Bronchial smooth muscle cell (primary cell): ENCODE data around the gene KRT23. TPM values are rescaled to one million over a fixed set of nuclear protein-coding genes. Genes with fewer than 3 reads are reported as not detected.

ENCODE experiments used
- total RNA-seq: library from RNA; depleted of rRNA; stranded (reverse); fragments of >200 nt; gene quantifications from 2 replicates; pipeline ENCODE4 v1.2.1, GENCODE V29; 2014

The KRT23 gene
- 0.16 and 1.1 TPM in 2 replicates for total RNA-seq

DNA sequence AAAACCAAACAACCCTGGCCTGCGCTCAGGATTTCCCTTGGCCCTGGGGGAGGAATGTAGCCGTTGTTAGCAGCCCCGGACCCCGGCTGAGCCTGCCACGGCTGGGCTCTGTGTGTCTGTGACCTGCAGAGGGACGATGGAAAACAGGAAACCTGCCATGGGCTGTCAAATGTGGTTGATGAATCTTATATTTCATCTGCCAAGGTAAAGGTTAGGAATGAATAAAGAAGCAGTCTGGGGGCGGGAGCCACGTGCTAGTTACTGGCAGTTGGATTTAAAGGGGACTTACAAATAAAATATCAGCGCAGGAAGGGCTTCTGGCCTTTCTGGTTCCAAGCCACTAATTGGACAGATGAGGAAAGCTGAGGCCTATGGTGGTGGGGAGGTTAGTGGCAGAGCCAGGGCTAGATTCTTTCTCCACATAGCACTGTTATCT, at the start of gene KRT23:
Gene KRT23 (minus strand): TSS at position 263 of the 436 bp plus-strand sequence. CDS start 1,043 bp downstream, outside the sequence.

DNA sequence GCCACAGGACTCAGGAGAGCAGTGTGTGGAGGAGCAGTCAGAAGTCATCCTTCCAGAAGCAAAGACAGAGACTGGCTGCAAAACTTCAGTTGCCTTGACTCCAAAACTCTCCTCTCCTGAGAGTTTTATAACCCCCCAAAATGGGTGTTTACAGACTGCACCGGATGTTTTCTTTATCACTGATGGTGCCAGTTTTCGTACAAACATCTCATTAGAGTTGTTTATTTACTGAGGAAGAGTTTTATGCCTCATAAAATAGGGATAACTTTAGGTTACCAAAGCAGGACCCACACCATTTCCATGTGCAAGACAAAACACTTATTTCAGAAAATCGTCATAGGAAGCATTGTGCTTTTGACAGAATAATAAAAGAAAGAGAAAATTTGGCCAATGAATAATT, 46.8 kb upstream of the KRT23 start, which contains the start of gene KRT40:
Gene KRT40 (minus strand): TSS at position 101 of the 400 bp plus-strand sequence. CDS start 53 bp downstream, at position 48.

DNA sequence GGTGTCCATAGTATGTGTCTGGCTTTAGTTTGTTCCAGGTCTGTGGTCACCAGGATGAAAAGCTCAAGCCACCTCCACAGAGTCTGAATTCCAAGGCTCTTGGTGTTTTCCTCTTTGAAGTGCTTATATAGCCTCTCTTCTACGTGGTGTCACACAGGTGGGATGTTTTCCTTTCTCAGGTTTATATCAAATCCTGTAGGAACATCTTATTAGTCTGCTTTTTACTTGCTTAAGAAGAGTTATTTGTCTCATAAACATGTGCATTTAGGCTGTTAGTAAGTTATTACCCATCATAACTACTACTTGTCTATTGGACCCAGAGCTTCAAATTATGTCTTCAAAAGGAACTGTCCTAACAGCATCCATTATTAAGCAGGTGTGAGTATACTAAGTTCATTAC, 29.4 kb upstream of the KRT23 start, which contains the start of gene KRT39:
Gene KRT39 (minus strand): TSS at position 101 of the 400 bp plus-strand sequence. CDS start 92 bp downstream, at position 9.

DNA sequence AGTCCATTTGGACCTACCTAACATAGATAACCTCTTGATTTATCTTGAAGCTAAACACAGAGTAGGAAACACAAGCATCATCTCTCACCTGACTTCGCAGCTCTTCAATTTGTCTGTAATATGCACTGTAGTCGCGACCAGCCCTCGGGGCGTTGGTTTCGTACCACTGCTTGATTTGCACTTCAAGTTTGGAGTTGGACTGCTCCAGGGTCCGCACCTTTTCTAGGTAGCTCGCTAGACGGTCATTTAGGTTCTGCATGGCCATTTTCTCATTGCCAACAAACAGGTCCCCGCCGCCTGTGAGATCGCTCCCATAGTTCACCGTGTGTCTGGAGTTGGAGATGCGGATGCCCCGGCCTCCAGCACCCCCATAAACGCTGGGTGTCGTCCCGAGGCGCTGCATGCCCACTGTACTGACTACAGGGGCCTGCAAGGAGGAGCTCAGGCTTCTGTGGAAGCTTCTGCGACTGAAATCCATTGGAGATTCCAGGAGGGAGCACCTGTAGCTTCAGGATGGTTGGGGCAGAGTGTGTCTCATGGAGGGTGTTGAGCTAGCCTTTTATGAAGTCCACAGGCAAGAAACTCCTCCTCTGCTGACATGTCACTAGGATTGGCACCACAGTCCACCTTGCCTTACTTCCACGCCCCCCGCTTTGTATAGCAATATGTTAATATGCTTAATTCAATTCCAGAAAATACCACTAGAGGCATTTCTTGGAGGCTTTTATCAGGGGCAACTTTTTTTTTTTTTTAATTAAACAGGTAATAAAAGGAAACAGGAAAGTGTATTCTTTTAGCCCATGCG, 52.5 kb downstream of the KRT23 start, which contains the start of gene KRT20:
Gene KRT20 (minus strand): TSS at position 535 of the 805 bp plus-strand sequence. CDS start 57 bp downstream, at position 478.

Other genes with a start within 250 kb of the KRT23 start
- not detected in 2 replicates for gene KRT24, start 233.9 kb downstream of the KRT23 start, total RNA-seq
- gene KRT25, start 182.3 kb downstream of the KRT23 start, total RNA-seq: not detected in 2 replicates
- not detected in 2 replicates for gene KRT26, start 165.4 kb downstream of the KRT23 start, total RNA-seq
- not detected in 2 replicates for gene KRT27, start 155.1 kb downstream of the KRT23 start, total RNA-seq
- not detected in 2 replicates for gene KRT28, start 137.7 kb downstream of the KRT23 start, total RNA-seq
- 2.2 and 4.3 TPM in 2 replicates for gene KRT10, start 115.0 kb downstream of the KRT23 start, total RNA-seq
- gene KRT12, start 70.4 kb downstream of the KRT23 start, total RNA-seq: not detected in 2 replicates
- not detected in 2 replicates for gene KRT20, start 52.4 kb downstream of the KRT23 start, total RNA-seq
- gene KRT39, start 29.3 kb upstream of the KRT23 start, total RNA-seq: 0.16 and 0.17 TPM in 2 replicates
- not detected in 2 replicates for gene KRT40, start 46.7 kb upstream of the KRT23 start, total RNA-seq
- gene KRTAP3-3, start 56.5 kb upstream of the KRT23 start, total RNA-seq: not detected in 2 replicates
- gene KRTAP3-2, start 62.3 kb upstream of the KRT23 start, total RNA-seq: not detected in 2 replicates
- gene KRTAP3-1, start 71.5 kb upstream of the KRT23 start, total RNA-seq: not detected in 2 replicates
- gene KRTAP1-5, start 89.6 kb upstream of the KRT23 start, total RNA-seq: not detected in 2 replicates
- not detected in 2 replicates for gene KRTAP1-4, start 92.5 kb upstream of the KRT23 start, total RNA-seq
- not detected in 2 replicates for gene KRTAP1-3, start 97.2 kb upstream of the KRT23 start, total RNA-seq
- not detected in 2 replicates for gene KRTAP1-1, start 103.8 kb upstream of the KRT23 start, total RNA-seq
- not detected in 2 replicates for gene KRTAP2-1, start 109.7 kb upstream of the KRT23 start, total RNA-seq
- gene KRTAP2-2, start 117.6 kb upstream of the KRT23 start, total RNA-seq: not detected in 2 replicates
- gene KRTAP2-3, start 122.5 kb upstream of the KRT23 start, total RNA-seq: not detected in 2 replicates
- not detected in 2 replicates for gene KRTAP2-4, start 128.2 kb upstream of the KRT23 start, total RNA-seq
- not detected in 2 replicates for gene KRTAP4-7, start 146.5 kb upstream of the KRT23 start, total RNA-seq
- not detected in 2 replicates for gene KRTAP4-8, start 160.5 kb upstream of the KRT23 start, total RNA-seq
- gene KRTAP4-16, start 164.6 kb upstream of the KRT23 start, total RNA-seq: not detected in 2 replicates
- not detected in 2 replicates for gene KRTAP4-9, start 167.7 kb upstream of the KRT23 start, total RNA-seq
- gene KRTAP4-11, start 180.7 kb upstream of the KRT23 start, total RNA-seq: not detected in 2 replicates
- not detected in 2 replicates for gene KRTAP4-12, start 186.5 kb upstream of the KRT23 start, total RNA-seq
- not detected in 2 replicates for gene KRTAP4-6, start 202.9 kb upstream of the KRT23 start, total RNA-seq
- gene KRTAP4-5, start 212.2 kb upstream of the KRT23 start, total RNA-seq: not detected in 2 replicates
- not detected in 2 replicates for gene KRTAP4-4, start 223.1 kb upstream of the KRT23 start, total RNA-seq
- not detected in 2 replicates for gene KRTAP4-3, start 230.6 kb upstream of the KRT23 start, total RNA-seq
- gene KRTAP4-2, start 240.6 kb upstream of the KRT23 start, total RNA-seq: not detected in 2 replicates
- gene KRTAP4-1, start 247.3 kb upstream of the KRT23 start, total RNA-seq: not detected in 2 replicates